HFF-Myc (cell line): ENCODE data around the gene ATP6V0E1.

Experiments used
- DNase-seq: peaks from one replicate; pipeline ENCODE4 v3.0.0-alpha.2; 2011; ENCODE audit warnings: low read depth; ENCODE audit errors: extremely low read depth
- H3K4me3 ChIP-seq: replicated peaks from 2 replicates; pipeline ENCODE4 v1.5.1; 2011; ENCODE audit warnings: low read depth, mild to moderate bottlenecking, control low read depth, low read length
- CTCF ChIP-seq: IDR thresholded peaks from 2 replicates; pipeline ENCODE4 v1.5.1; 2012; ENCODE audit warnings: mild to moderate bottlenecking, low read depth, low read length, control low read depth; ENCODE audit errors: missing control alignments

The ATP6V0E1 gene

GRCh38 chr5:173032730-173033129, 49.2 kb downstream of the ATP6V0E1 start:
- no peak for TF ChIP-seq CTCF
- no peak for DNase-seq
- no peak overlapping the region for H3K4me3 ChIP-seq

- no peak for DNase-seq
- no peak overlapping the region for H3K4me3 ChIP-seq
- no peak for TF ChIP-seq CTCF
These were observed 50.4 kb downstream of the ATP6V0E1 start for GRCh38 chr5:173033923-173034322.

- no peak overlapping the region for H3K4me3 ChIP-seq
- DNase-seq, result no peak
- no peak for TF ChIP-seq CTCF
These were observed 52.5 kb downstream of the ATP6V0E1 start for GRCh38 chr5:173035904-173036707.

GRCh38 chr5:173039188-173039587, 55.6 kb downstream of the ATP6V0E1 start:
- TF ChIP-seq CTCF, result no peak
- no peak for DNase-seq
- no peak overlapping the region for H3K4me3 ChIP-seq

GRCh38 chr5:173039964-173040363, 56.4 kb downstream of the ATP6V0E1 start:
- no peak for DNase-seq
- no peak for TF ChIP-seq CTCF
- no peak overlapping the region for H3K4me3 ChIP-seq

GRCh38 chr5:173041881-173042762, 58.6 kb downstream of the ATP6V0E1 start:
- DNase-seq, result no peak
- TF ChIP-seq CTCF, result no peak
- H3K4me3 ChIP-seq, result no peak overlapping the region
